ENCODE results near the gene PLA2G4B. TPM values are rescaled to one million over a fixed set of nuclear protein-coding genes. Genes with fewer than 3 reads are reported as not detected.

The PLA2G4B gene
- total RNA-seq, 1 donor from 2014 or later: 13.1 TPM

- no peak for DNase-seq (ENCODE audit: low spot score, unreplicated experiment)
- H3K4me1 Mint-ChIP-seq (ENCODE audit: low read depth): peaks cover 11% of the 10 kb centered on the region
- no peaks in the 10 kb centered on the region for H3K9me3 Mint-ChIP-seq (ENCODE audit: low read depth)
- no peak overlapping the region for H3K4me3 Mint-ChIP-seq (ENCODE audit: low read depth)
- TF ChIP-seq CTCF (IDR thresholded peaks at IDR 0.05; ENCODE audit: unreplicated experiment): no peak
- H3K36me3 Mint-ChIP-seq (ENCODE audit: insufficient read depth): no peaks in the 10 kb centered on the region
- H3K27me3 Mint-ChIP-seq: no peaks in the 10 kb centered on the region
- no peak overlapping the region for H3K27ac Mint-ChIP-seq
These were observed 53.3 kb downstream of the PLA2G4B start for GRCh38 chr15:41891946-41892345.

GRCh38 chr15:41892621-41893421 lies 54.2 kb downstream of the PLA2G4B start:
- Mint-ChIP-seq H3K4me3 (ENCODE audit: low read depth) (no peak overlapping the region), H3K27ac (no peak overlapping the region), H3K4me1 (ENCODE audit: low read depth) (peaks cover 11% of the 10 kb centered on the region), H3K9me3 (ENCODE audit: low read depth) (no peaks in the 10 kb centered on the region), H3K27me3 (no peaks in the 10 kb centered on the region), H3K36me3 (ENCODE audit: insufficient read depth) (peaks cover 1% of the 10 kb centered on the region)
- no peak for TF ChIP-seq CTCF (IDR thresholded peaks at IDR 0.05; ENCODE audit: unreplicated experiment)
- no peak for DNase-seq (ENCODE audit: low spot score, unreplicated experiment)

- Mint-ChIP-seq H3K27me3 (no peaks in the 10 kb centered on the region), H3K4me3 (ENCODE audit: low read depth) (no peak within 1 kb of the TSS), H3K9me3 (ENCODE audit: low read depth) (no peaks in the 10 kb centered on the region), H3K36me3 (ENCODE audit: insufficient read depth) (peaks cover 6% of the 10 kb centered on the region), H3K27ac (no peak within 1 kb of the TSS), H3K4me1 (ENCODE audit: low read depth) (peaks cover 11% of the 10 kb centered on the region)
- no peak for DNase-seq (ENCODE audit: low spot score, unreplicated experiment)
- TF ChIP-seq CTCF (IDR thresholded peaks at IDR 0.05; ENCODE audit: unreplicated experiment): no peak
These were observed 55.0 kb downstream of the PLA2G4B start, which contains the start of gene SPTBN5 for GRCh38 chr15:41893422-41894250. Gene SPTBN5, minus strand, starts transcription at chr15:41894053. Its CDS starts 556 bp downstream, at chr15:41893497.

GRCh38 chr15:41894251-41894790 lies 55.7 kb downstream of the PLA2G4B start:
- Mint-ChIP-seq H3K4me3 (ENCODE audit: low read depth) (no peak overlapping the region), H3K4me1 (ENCODE audit: low read depth) (peaks cover 11% of the 10 kb centered on the region), H3K9me3 (ENCODE audit: low read depth) (no peaks in the 10 kb centered on the region), H3K36me3 (ENCODE audit: insufficient read depth) (peaks cover 10% of the 10 kb centered on the region), H3K27ac (no peak overlapping the region), H3K27me3 (no peaks in the 10 kb centered on the region)
- no peak for TF ChIP-seq CTCF (IDR thresholded peaks at IDR 0.05; ENCODE audit: unreplicated experiment)
- no peak for DNase-seq (ENCODE audit: low spot score, unreplicated experiment)

GRCh38 chr15:41894791-41895463 lies 56.3 kb downstream of the PLA2G4B start:
- no peak for DNase-seq (ENCODE audit: low spot score, unreplicated experiment)
- H3K9me3 Mint-ChIP-seq (ENCODE audit: low read depth): no peaks in the 10 kb centered on the region
- peaks cover 11% of the 10 kb centered on the region for H3K4me1 Mint-ChIP-seq (ENCODE audit: low read depth)
- no peak overlapping the region for H3K27ac Mint-ChIP-seq
- no peak for TF ChIP-seq CTCF (IDR thresholded peaks at IDR 0.05; ENCODE audit: unreplicated experiment)
- H3K27me3 Mint-ChIP-seq: no peaks in the 10 kb centered on the region
- no peak overlapping the region for H3K4me3 Mint-ChIP-seq (ENCODE audit: low read depth)
- H3K36me3 Mint-ChIP-seq (ENCODE audit: insufficient read depth): peaks cover 10% of the 10 kb centered on the region
